ENCODE data around the gene STOX2. TPM values are rescaled to one million over a fixed set of nuclear protein-coding genes. Genes with fewer than 3 reads are reported as not detected.

STOX2 gene, protein sequence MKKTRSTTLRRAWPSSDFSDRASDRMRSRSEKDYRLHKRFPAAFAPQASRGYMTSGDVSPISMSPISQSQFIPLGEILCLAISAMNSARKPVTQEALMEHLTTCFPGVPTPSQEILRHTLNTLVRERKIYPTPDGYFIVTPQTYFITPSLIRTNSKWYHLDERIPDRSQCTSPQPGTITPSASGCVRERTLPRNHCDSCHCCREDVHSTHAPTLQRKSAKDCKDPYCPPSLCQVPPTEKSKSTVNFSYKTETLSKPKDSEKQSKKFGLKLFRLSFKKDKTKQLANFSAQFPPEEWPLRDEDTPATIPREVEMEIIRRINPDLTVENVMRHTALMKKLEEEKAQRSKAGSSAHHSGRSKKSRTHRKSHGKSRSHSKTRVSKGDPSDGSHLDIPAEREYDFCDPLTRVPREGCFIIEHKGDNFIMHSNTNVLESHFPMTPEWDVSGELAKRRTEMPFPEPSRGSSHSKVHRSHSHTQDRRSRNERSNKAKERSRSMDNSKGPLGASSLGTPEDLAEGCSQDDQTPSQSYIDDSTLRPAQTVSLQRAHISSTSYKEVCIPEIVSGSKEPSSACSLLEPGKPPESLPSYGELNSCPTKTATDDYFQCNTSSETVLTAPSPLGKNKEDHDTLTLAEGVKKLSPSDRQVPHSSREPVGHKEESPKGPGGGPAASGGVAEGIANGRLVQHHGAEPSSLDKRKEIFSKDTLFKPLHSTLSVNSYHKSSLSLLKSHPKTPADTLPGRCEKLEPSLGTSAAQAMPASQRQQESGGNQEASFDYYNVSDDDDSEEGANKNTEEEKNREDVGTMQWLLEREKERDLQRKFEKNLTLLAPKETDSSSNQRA (N-terminal part only)
- total RNA-seq = 0.12 TPM in 1 of 2 replicates, not detected in the other

GRCh38 chr4:183905081-183905592 is at the start of gene STOX2:
Gene STOX2 (plus strand): TSS chr4:183905307. CDS start chr4:183906791, 1,484 bp downstream.
- intact Hi-C loops (cut with micrococcal nuclease) = loop anchor here (5.0 kb wide), 1 partner anchor 1117 kb away; no protein-coding TSS in a partner anchor

DNA sequence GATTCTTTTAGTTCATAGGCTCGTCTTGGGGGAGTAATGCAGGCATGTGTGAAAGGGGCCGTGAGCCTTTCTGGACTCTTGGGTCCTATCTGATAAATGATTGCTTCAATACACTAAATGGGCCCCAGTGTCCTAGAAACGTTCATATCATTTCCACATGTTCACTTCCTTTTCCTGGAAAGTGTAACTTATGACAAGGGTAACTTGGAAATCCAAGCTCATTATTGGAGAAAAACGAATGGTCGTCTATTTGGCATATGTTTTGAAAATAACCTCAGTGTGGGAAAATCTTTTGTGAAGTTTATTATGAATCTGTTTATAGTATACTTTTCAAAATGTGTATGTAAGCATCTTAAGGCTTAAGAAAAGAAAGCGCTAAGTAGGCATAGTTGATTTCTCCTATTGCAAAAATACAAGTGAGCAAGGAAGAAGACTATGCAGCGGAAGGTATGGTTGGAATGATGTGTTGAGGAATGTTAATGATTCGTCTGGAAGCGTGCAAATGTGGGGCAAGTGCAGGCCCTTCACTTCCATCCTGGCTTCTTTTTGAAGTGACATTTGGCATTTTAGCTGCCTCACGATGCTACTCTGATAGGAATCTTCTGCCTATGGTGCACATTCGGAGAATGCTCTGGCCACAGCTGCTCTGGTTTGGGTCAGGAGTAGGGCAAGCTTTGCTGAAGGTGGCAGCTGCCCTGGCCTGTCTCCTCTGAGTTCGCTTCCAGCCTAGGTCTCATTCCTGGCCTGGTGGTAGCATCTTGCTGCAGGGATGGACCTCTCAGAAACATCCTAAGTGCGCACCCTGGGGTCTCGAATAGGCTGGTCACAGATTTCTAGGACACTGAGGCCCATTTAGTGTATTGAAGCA is 49.5 kb upstream of the STOX2 start:
- intact Hi-C loops (cut with micrococcal nuclease) = no loop called here

DNA sequence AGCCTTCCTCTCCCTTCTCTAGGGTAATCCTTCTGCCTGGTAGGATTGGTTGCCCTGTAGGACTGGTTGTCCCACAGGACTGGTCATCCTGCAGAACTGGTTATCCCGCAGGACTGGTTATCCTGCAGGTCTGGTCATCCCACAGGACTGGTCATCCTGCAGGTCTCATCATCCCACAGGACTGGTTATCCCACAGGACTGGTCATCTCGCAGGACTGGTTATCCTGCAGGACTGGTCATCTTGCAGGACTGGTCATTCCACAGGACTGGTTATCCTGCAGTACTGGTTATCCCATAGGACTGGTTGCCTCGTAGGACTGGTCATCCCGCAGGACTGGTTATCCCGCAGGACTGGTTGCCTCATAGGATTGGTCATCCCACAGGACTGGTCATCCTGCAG is 48.1 kb upstream of the STOX2 start:
- intact Hi-C loops (cut with micrococcal nuclease) = no loop called here

DNA sequence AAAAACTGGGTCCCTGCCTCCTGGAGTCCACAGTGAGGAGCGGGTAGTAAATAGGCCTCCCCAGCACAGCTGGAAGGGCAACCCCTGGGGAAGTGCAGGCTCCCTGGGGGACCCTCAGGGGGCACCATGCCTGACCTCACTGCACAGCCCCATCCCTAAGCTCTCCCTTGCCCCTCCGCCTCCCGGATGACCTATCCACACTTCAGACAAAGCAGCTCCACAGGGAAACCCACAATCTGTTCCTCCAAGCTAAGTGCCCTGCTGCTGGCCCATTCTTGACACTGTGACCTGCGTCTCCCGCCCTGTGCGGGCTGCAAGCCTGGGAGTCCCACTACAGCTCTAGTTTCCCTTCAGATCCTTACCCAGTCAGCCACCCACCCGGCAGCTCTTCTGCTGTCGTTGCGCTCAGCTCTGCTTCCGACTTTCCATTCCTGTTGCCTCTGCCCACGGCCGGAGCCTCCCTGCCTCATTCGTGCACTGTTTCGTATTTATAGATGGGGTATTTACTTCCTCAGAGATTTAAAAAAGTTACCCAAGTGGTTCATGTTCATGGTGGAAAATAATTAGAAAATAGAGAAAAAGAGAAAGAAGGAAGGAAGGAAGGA is 47.0 kb upstream of the STOX2 start:
- intact Hi-C loops (cut with micrococcal nuclease) = no loop called here

- intact Hi-C loops (cut with micrococcal nuclease) = no loop called here
These were observed 45.0 kb upstream of the STOX2 start for GRCh38 chr4:183860119-183860518.

DNA sequence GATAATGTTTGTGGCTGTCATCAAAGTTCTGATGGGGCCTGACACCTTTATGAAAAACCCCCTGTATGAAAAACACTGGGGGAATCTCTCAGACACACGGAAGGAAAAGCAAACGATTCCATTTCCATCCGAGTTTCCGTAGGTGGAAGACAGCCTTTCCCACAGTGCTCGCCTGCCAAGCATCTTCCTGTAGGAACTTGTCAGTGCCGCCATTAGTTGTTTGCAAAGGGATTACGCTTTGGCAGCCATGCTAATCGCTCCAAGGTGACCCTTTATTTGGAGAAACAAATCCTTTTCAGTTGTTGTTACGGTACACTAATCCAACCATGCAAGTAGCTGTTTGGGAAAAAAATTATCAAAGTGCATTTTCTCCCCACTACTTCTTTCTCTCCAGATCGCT is 44.4 kb upstream of the STOX2 start:
- intact Hi-C loops (cut with micrococcal nuclease) = no loop called here

- intact Hi-C loops (cut with micrococcal nuclease) = no loop called here
These were observed 43.7 kb upstream of the STOX2 start for GRCh38 chr4:183861426-183861825.

- intact Hi-C loops (cut with micrococcal nuclease) = no loop called here
These were observed 41.8 kb upstream of the STOX2 start for GRCh38 chr4:183863155-183863825.

- intact Hi-C loops (cut with micrococcal nuclease) = no loop called here
These were observed 37.9 kb upstream of the STOX2 start for GRCh38 chr4:183867247-183867646.

DNA sequence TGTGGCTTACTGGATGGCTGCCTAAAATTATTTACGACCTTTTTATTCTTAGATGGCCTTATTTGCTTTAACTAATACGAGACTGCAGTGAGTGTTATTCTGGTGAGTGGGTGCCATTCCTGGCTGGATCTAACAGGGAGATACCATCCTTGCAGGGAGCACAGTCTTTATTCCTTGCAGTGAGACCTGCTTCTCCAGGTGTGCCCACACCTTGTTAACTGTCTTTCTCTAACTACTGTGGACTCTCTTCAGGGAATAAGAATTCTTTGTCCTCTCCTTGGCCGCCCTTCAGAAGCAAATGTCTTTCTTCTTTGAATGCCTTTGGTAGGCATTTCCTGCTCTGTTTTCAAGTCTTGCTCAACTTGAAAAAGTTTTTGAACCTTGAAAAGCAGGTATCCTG is 34.1 kb upstream of the STOX2 start:
- intact Hi-C loops (cut with micrococcal nuclease) = no loop called here

DNA sequence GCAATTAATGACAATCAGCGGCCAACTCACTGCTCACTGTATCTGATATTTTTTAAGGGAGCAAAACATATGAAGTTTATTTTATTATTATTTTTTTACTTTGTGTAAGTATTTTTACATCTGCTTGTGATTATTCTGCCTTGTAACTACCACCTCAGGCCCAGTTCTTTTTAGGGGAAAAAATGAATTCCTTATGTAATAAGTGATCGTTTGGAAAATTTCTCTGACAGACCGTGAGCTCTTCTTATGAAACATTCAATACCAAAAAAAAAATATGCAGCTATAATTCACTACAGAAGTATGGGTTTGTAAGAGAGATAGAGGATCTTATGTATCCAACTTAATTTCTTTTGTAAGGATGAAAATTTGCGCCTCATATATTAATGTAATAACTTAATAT is 33.5 kb upstream of the STOX2 start:
- intact Hi-C loops (cut with micrococcal nuclease) = no loop called here

DNA sequence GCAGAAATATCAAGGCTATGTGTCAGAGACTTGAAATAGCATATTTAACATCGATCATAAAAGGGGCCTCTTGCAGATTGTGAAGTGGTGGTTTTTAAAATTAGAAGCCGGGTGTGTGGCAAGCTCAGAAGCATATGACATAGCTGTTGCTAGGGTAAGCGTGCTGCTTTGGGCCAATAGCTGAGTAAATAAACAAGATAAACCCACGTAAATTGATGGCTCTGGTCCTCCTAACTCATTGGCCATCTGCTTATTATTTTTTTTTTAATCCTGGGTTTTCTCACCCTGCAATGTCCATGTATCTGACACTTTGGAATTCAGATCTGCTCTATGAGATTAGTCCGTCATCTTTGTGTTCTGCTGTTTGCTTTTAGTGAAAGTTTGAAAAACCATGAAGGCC is 32.6 kb upstream of the STOX2 start:
- intact Hi-C loops (cut with micrococcal nuclease) = no loop called here

DNA sequence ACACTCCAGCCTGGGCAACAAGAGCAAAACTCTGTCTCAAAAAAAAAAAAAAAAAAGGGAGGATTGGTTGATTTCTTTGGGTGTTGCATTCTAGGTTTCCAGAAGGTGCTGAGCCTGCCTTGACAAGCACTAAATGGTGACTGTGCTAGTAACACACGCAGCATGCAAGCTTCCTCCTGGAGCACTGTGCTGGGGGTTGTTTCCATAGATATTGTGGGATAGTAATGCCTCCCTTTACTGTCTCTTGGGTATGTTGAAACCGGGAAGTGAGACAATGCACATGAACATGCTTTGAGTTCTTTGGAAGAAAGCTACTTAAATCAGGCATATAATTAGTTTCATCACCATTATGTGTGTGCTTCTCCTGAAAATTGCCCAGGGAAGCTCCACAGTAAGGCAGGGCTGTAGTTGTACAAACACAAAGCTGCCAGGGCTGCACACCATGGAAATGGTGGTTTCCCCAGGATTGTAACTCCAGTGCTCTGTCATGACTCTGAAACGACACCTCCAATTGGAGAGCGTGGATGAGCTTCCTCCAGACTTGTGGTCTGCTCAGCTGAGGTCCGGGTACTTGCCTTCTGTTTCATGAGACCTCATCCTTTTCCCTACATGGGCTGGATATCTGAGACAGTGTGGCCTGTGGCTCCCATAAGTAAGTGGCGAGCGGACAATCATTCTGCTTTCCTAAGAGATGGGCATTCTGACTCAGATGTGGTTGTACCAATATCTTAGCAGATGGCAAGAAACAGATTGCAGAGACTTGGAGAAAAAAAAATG is 31.5 kb upstream of the STOX2 start:
- intact Hi-C loops (cut with micrococcal nuclease) = no loop called here

- intact Hi-C loops (cut with micrococcal nuclease) = no loop called here
These were observed 29.8 kb upstream of the STOX2 start for GRCh38 chr4:183875251-183875825.

DNA sequence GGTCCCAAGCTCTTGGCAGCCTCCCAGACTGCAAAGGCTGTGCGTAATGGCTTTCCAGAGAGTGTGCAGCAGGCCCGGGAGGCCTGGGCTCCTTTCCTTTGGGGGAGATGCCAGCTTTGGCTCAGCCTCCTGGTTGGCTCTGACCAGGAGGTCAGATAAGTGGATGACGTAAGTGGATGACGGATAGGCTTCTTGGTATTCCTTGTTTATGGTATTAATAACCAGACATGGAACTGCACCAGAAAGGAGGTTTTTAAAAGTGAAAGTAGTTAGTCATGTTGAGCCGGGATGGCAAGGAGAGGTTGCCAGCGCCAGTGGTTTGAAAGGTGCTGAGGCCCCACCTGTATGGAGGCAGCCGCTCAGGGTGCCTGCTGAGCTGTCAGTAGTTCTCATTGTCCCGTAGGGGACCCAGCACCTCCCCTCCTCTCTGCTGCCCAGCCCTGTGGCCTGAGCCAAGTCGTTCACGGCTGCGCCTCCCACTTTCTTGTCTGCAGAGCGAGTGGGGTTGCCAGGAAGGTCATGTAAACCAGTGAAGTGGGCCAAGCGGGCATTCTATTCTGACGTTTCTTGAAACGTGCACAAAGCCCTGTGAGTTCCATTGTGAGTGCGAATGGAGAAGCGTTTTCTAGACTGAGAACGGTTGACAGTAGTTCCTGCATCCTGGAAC is 28.7 kb upstream of the STOX2 start:
- intact Hi-C loops (cut with micrococcal nuclease) = no loop called here

DNA sequence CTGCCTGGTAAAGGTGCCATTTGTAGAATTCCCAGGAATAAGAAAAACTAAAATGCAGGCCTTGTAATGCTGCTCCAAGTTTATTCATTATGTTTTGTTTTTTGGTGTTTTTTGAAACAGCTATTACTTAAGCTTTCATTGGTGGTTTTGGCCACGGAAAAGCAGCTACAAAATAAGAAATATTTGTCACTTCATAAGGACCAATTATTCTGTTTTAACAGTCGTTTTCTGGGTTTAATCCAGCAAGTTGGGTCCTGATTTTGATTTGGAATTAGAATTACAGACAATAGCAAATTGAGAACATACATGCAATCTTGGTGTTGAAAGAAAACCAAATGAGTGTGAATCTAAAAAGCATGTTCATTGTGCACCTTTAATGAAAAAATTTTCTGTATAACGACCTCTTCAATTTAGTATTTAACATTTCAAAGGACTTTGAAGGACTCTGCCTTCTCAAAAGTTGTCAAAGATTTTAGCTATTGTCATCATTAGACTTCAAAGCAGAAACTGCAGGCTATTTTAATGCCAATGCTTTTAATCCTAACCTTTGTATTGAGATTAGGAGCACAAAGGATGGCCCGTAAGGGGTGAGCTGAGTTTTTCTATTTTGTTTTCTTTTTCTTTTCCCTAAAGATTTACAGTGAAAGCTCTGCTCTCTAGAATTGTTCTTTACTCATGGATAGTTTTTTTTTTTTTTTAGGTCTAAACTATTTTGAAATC is 26.7 kb upstream of the STOX2 start:
- intact Hi-C loops (cut with micrococcal nuclease) = no loop called here

DNA sequence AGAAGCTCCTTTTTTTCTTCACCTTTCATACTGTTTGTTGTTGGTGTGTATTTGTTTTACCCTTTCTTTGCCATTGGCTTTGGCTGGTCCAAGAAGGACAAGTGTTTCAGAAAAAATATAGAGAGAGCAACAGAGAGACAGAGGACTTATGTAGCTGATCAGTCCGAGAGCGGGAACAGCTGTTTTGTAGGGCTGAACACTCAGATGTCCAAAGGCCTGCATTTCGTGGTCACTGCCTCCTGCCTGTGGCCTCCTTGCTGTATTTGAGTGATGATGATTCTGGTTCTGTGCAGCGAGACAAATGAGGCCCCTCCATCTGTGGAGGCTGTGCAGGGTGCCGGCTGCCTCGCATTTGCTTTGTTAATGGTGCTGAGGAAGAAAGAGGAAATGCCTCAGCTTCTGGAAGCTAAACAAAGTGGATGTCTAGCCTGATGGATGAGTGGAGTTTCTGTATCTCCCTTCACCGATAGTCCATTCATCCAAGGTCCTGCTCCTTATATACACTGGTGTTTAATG is 19.8 kb upstream of the STOX2 start:
- intact Hi-C loops (cut with micrococcal nuclease) = no loop called here

- intact Hi-C loops (cut with micrococcal nuclease) = no loop called here
These were observed 17.8 kb upstream of the STOX2 start for GRCh38 chr4:183887351-183887750.

All from T-helper 1 cell treated with Interleukin-12 subunit alpha and Interleukin-12 subunit beta and Interleukin-4 antibody, amounts not matched to agents 30 ng/mL and 1 ng/mL, for 36 hours (primary cell).